Transverse colon (tissue), 4 donors: Measurements from ENCODE around the gene ADAM12.

Experiments
- CTCF ChIP-seq, 5 experiments: fragments of 200-600 bp in 3 of 5; fragments of 450-650 bp in 2 of 5; sonication (generic) in 3 of 5; IDR thresholded peaks; 1 replicate in 2 of 5; 2 replicates in 3 of 5; pipeline ENCODE4 v1.5.1; 2016 to 2017; ENCODE audit warnings: antibody characterized with exemption in 5 of 5, inconsistent platforms in 3 of 5, mild to moderate bottlenecking in 2 of 5, moderate library complexity in 1 of 5
- EP300 ChIP-seq: sonication (generic); formaldehyde crosslinking; IDR thresholded peaks from one replicate; pipeline ENCODE4 v1.6.1; 2017; ENCODE audit warnings: antibody characterized with exemption, low read depth
- POLR2AphosphoS5 ChIP-seq, 3 donors: sonication (generic); formaldehyde crosslinking; IDR thresholded peaks; one replicate each; pipeline ENCODE4 v1.6.1; 2016; ENCODE audit warnings: antibody characterized with exemption in 3 of 3

GRCh38 chr10:126398383-126398743 is 10.1 kb upstream of the ADAM12 start:
- TF ChIP-seq CTCF (IDR thresholded peaks at IDR 0.05), result no peak
- no peak for TF ChIP-seq POLR2AphosphoS5 (IDR thresholded peaks at IDR 0.05)
- no peak for TF ChIP-seq EP300
